ENCODE results near the gene ST8SIA1.
"Not testable (repeated sequence)": the region's sequence is repeated elsewhere in the genome, so short reads cannot be mapped to it uniquely, and the experiment has no call there.

The ST8SIA1 gene

DNA sequence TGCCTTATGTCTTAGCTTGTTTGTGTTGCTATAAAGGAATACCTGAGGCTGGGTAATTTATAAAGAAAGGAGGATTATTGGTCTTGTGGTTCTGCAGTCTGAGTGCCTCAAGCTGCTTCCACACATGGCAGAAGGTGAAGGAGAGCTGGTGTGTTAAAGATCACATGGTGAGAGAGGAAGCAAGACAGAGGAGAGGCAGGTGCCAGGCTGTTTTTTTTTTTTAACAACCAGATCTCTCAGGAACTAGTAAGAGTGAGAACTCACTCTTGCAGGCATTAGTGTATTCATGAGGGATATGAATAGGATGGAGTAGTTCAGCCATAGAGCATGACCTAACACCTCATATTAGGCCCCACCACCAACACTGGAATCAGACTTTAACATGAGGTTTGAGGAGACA, 165.1 kb downstream of the ST8SIA1 start:
- no peak for DNase-seq (ENCODE audit: low spot score)

- no peak for DNase-seq (ENCODE audit: low spot score)
Observed at GRCh38 chr12:22164139-22164538, 170.4 kb downstream of the ST8SIA1 start.

DNA sequence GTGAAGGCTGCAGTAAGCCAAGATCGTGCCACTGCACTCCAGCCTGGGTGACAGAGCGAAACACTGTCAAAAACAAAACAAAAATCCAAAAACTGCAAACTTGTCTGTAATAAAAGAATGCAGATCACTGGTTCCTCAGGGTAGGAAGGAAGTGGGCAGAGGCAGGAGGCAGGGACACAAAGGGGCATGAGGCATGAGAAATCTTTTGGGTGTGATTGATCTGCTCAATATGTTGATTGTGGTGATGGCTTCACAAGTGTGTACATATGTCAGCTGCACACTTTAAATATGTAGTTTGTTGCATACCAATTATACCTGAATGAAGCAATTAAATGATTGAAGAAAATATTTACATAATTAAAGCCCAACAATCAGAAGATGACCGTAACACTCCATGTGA, 170.9 kb downstream of the ST8SIA1 start:
- no peak for DNase-seq (ENCODE audit: low spot score)

DNA sequence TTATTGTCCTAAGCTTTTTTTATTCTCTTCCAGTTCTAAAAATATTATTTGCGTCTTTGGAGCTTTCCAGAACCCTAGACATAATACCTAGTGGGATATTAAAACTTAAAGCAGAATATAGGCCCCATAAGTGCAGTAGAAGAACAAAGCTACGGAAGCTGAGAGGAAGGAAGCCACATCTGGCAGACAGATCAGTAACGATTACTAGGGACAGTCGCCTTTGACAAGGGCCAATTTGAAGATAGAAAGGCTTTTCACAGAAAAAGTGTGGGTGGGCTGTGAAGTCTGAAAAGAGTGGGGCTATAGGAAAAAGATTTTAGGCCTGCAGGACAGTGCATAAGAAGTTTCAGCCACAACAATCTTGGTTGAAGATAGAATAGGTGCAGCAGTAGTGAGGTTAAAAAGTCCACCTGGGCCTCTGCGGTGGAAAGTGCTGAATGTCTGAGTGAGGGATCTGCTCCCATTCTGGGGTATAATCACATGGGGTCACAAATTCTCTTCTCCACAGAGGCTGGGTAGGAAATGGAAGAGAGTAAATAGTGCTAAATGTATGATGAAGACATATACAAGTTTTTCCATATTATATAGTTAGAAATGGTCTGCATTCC, 174.0 kb downstream of the ST8SIA1 start:
- no peak for DNase-seq (ENCODE audit: low spot score)

GRCh38 chr12:22149286-22149685, 185.2 kb downstream of the ST8SIA1 start:
- DNase-seq (ENCODE audit: low spot score), result not testable (repeated sequence)

GRCh38 chr12:22146686-22147085, 187.8 kb downstream of the ST8SIA1 start:
- DNase-seq (ENCODE audit: low spot score), result not testable (repeated sequence)

All from Ammon's horn (tissue), 1 donor.